A549 (cell line): Measurements from ENCODE around the gene SCUBE3. TPM values are rescaled to one million over a fixed set of nuclear protein-coding genes. Genes with fewer than 3 reads are reported as not detected.

ENCODE experiments used
- ATAC-seq, 2 experiments: fragments of 200-7000 bp in 1 of 2; fragments of >200 bp in 1 of 2; cut with Nextera tagmentation in 1 of 2; cut with Tn5 transposase in 1 of 2; 3 replicates each; pipeline versions ENCODE4 v1.8.0 to v1.9.1; 2018 to 2020; ENCODE audit warnings: mild to moderate bottlenecking in 1 of 2, moderate library complexity in 1 of 2
- CTCF ChIA-PET: fragments of 300-600 bp; sonication (Branson Sonifier 250); formaldehyde crosslinking; extraction: SDS; loops from one replicate; lab custom pipeline; 2021; ENCODE audit warnings: antibody characterized with exemption, inconsistent platforms; lab: Yijun Ruan, JAX
- POLR2A ChIA-PET: fragments of 350-600 bp; formaldehyde crosslinking; extraction: SDS; loops from one replicate; lab custom pipeline; 2021; ENCODE audit warnings: antibody characterized with exemption, inconsistent platforms; lab: Yijun Ruan, JAX
- DNase-seq, 2 experiments: peaks; one replicate each; pipeline versions ENCODE4 v3.0.0 to v3.0.0-alpha.2; 2011 to 2016; ENCODE audit warnings: low read depth in 1 of 2, low spot score in 1 of 2
- FAIRE-seq: peaks from 2 replicates; lab custom pipeline; 2011; peaks lifted over from hg19 to GRCh38; lab: Jason Lieb, UNC
- H3K27ac ChIP-seq, 2 experiments: fragments of >200 bp; sonication (Bioruptor Twin); formaldehyde crosslinking; 3 replicates each; pipeline ENCODE4 v1.5.1; 2016 to 2017
- H3K4me1 ChIP-seq: fragments of >200 bp; sonication (Bioruptor Twin); formaldehyde crosslinking; 3 replicates; pipeline ENCODE4 v1.6.1; 2016
- H3K4me2 ChIP-seq: fragments of >200 bp; sonication (Bioruptor Twin); formaldehyde crosslinking; 3 replicates; pipeline ENCODE4 v1.6.1; 2016
- H3K4me3 ChIP-seq: fragments of >200 bp; sonication (Bioruptor Twin); formaldehyde crosslinking; 3 replicates; pipeline ENCODE4 v1.5.1; 2016
- H3K9me3 ChIP-seq: fragments of >200 bp; sonication (Bioruptor Twin); formaldehyde crosslinking; 3 replicates; pipeline ENCODE4 v1.6.1; 2016
- BHLHE40 ChIP-seq: IDR thresholded peaks from 2 replicates; pipeline ENCODE4 v1.6.1; 2012; ENCODE audit warnings: low read depth, low read length, inconsistent platforms
- CBX8 ChIP-seq: fragments of 200-600 bp; sonication (generic); IDR thresholded peaks from 2 replicates; pipeline ENCODE4 v1.6.1; 2016
- CEBPB ChIP-seq, 2 experiments: fragments of >200 bp in 1 of 2; sonication (Bioruptor Twin) in 1 of 2; formaldehyde crosslinking in 1 of 2; IDR thresholded peaks; 2 replicates each; pipeline ENCODE4 v1.6.1; 2012 to 2016
- CHD2 ChIP-seq: fragments of 150-350 bp; IDR thresholded peaks from 2 replicates; pipeline ENCODE4 v1.6.1; 2014; ENCODE audit warnings: low read length; ENCODE audit not compliant: partially characterized antibody
- EP300 ChIP-seq, 2 experiments: fragments of >200 bp; sonication (Bioruptor Twin); formaldehyde crosslinking; IDR thresholded peaks; 2 replicates in 1 of 2; 3 replicates in 1 of 2; pipeline ENCODE4 v1.6.1; 2016 to 2017
- FOSB ChIP-seq: fragments of 250-450 bp; sonication (Bioruptor Pico); IDR thresholded peaks from 2 replicates; pipeline ENCODE4 v1.5.0; 2020; ENCODE audit warnings: mild to moderate bottlenecking, moderate library complexity
- FOSL2 ChIP-seq, 2 experiments: fragments of 450-650 bp in 1 of 2; fragments of >200 bp in 1 of 2; sonication (Bioruptor Twin) in 1 of 2; formaldehyde crosslinking; IDR thresholded peaks; 2 replicates each; pipeline versions ENCODE4 v1.5.0 to v1.6.1; 2016 to 2020; ENCODE audit warnings: mild to moderate bottlenecking in 1 of 2, moderate library complexity in 1 of 2
- GATA3 ChIP-seq: IDR thresholded peaks from 2 replicates; pipeline ENCODE4 v1.6.1; 2012; ENCODE audit warnings: borderline replicate concordance
- HOXB13 ChIP-seq: fragments of 250-450 bp; sonication (Bioruptor Pico); IDR thresholded peaks from 2 replicates; pipeline ENCODE4 v1.5.0; 2020; ENCODE audit warnings: low read depth, mild to moderate bottlenecking, moderate library complexity
- JUNB ChIP-seq: fragments of >200 bp; sonication (Bioruptor Twin); formaldehyde crosslinking; IDR thresholded peaks from 2 replicates; pipeline ENCODE4 v1.6.1; 2016
- KDM5A ChIP-seq: fragments of 200-600 bp; sonication (generic); IDR thresholded peaks from 2 replicates; pipeline ENCODE4 v1.6.1; 2016; ENCODE audit warnings: antibody characterized with exemption, mild to moderate bottlenecking
- MAZ ChIP-seq: fragments of 150-350 bp; IDR thresholded peaks from 2 replicates; pipeline ENCODE4 v1.6.1; 2014; ENCODE audit warnings: antibody characterized with exemption, low read depth, low read length, borderline replicate concordance
- MYC ChIP-seq: IDR thresholded peaks from 2 replicates; pipeline ENCODE4 v1.6.1; 2012; ENCODE audit warnings: mild to moderate bottlenecking, inconsistent platforms, low read length, improper control_type of control experiment, borderline replicate concordance
- NPAS2 ChIP-seq: fragments of 250-450 bp; sonication (Bioruptor Pico); IDR thresholded peaks from 2 replicates; pipeline ENCODE4 v1.8.0; 2022; ENCODE audit warnings: mild to moderate bottlenecking, moderate library complexity, borderline replicate concordance
- NR3C1 ChIP-seq: fragments of >200 bp; sonication (Bioruptor Twin); formaldehyde crosslinking; IDR thresholded peaks from 3 replicates; pipeline ENCODE4 v1.6.1; 2017
- PHF8 ChIP-seq: fragments of 200-600 bp; sonication (generic); IDR thresholded peaks from 2 replicates; pipeline ENCODE4 v1.6.1; 2016; ENCODE audit warnings: low read depth, mild to moderate bottlenecking, antibody characterized with exemption, moderate library complexity, borderline replicate concordance
- POLR2A ChIP-seq: IDR thresholded peaks from 2 replicates; pipeline ENCODE4 v1.6.1; 2012; ENCODE audit warnings: mild to moderate bottlenecking, low read length
- POLR2AphosphoS2 ChIP-seq: conservative IDR thresholded peaks from 2 replicates; pipeline ENCODE4 v1.6.1; 2012; ENCODE audit warnings: low read length, improper control_type of control experiment, inconsistent platforms
- RAD21 ChIP-seq, 2 experiments: fragments of >200 bp in 1 of 2; sonication (Bioruptor Twin) in 1 of 2; formaldehyde crosslinking in 1 of 2; IDR thresholded peaks in 1 of 2; conservative IDR thresholded peaks in 1 of 2; 2 replicates in 1 of 2; 3 replicates in 1 of 2; pipeline ENCODE4 v1.6.1; 2012 to 2018; ENCODE audit warnings: inconsistent platforms in 1 of 2
- RFX5 ChIP-seq: fragments of 450-650 bp; IDR thresholded peaks from 2 replicates; pipeline ENCODE4 v1.7.1; 2014; ENCODE audit warnings: antibody characterized with exemption, mild to moderate bottlenecking, moderate library complexity
- RNF2 ChIP-seq: fragments of 200-600 bp; sonication (generic); IDR thresholded peaks from 2 replicates; pipeline ENCODE4 v1.6.1; 2016; ENCODE audit warnings: low read depth, mild to moderate bottlenecking, antibody characterized with exemption, moderate library complexity, borderline replicate concordance
- SREBF2 ChIP-seq: fragments of 450-650 bp; IDR thresholded peaks from 2 replicates; pipeline ENCODE4 v1.6.1; 2014; ENCODE audit warnings: mild to moderate bottlenecking, moderate library complexity
- TFCP2L1 ChIP-seq: fragments of 250-450 bp; sonication (Bioruptor Pico); IDR thresholded peaks from 2 replicates; pipeline ENCODE4 v1.5.0; 2021; ENCODE audit warnings: mild to moderate bottlenecking
- TP53 ChIP-seq: fragments of 250-450 bp; sonication (Bioruptor Pico); IDR thresholded peaks from 2 replicates; pipeline ENCODE4 v1.5.0; 2021; ENCODE audit warnings: mild to moderate bottlenecking, moderate library complexity
- ZFP36 ChIP-seq: fragments of 450-650 bp; IDR thresholded peaks from 2 replicates; pipeline ENCODE4 v1.6.1; 2014; ENCODE audit warnings: borderline replicate concordance; ENCODE audit not compliant: partially characterized antibody
- ZSCAN20 ChIP-seq: fragments of 250-450 bp; sonication (Bioruptor Pico); IDR thresholded peaks from 2 replicates; pipeline ENCODE4 v1.8.0; 2022; ENCODE audit warnings: mild to moderate bottlenecking, moderate library complexity
- WGBS: methylation state at CpG from one replicate; pipeline ENCODE4 v1.1.6; 2017; ENCODE audit errors: missing lambda C conversion rate; 5-methylcytosine and 5-hydroxymethylcytosine counted together
- polyA plus RNA-seq, 4 experiments: library from polyadenylated mRNA; depleted of rRNA in 3 of 4; stranded (reverse); fragments of >200 nt; fragmentation: RNase III in 1 of 4; extraction: RNeasy Plus Mini Kit Qiagen cat#74134 plus additional on column Dnase treatment in 1 of 4; gene quantifications; 2 replicates in 3 of 4; 3 replicates in 1 of 4; pipeline ENCODE4 v1.2.3, GENCODE V29; 2011 to 2017
- TF ChIP-seq, protein P1 (sequence below): fragments of >200 bp; sonication (Bioruptor Twin); formaldehyde crosslinking; IDR thresholded peaks from 3 replicates; pipeline ENCODE4 v1.6.1; 2016
- TF ChIP-seq, protein P2 (sequence below): IDR thresholded peaks from 2 replicates; pipeline ENCODE4 v1.6.1; 2012
- TF ChIP-seq, protein P3 (sequence below): fragments of 250-450 bp; sonication (Bioruptor Pico); IDR thresholded peaks from 2 replicates; pipeline ENCODE4 v1.5.0; 2021; ENCODE audit warnings: mild to moderate bottlenecking, moderate library complexity, borderline replicate concordance
- TF ChIP-seq, protein P4 (sequence below): fragments of >200 bp; sonication (Bioruptor Twin); formaldehyde crosslinking; IDR thresholded peaks from 3 replicates; pipeline ENCODE4 v1.5.1; 2016
- TF ChIP-seq, protein P5 (sequence below): fragments of 250-450 bp; sonication (Bioruptor Pico); IDR thresholded peaks from 2 replicates; pipeline ENCODE4 v1.5.0; 2020; ENCODE audit warnings: low read depth, mild to moderate bottlenecking, moderate library complexity
- TF ChIP-seq, protein P6 (sequence below): fragments of 450-650 bp; IDR thresholded peaks from 2 replicates; pipeline ENCODE4 v1.6.1; 2014; ENCODE audit warnings: antibody characterized with exemption

Gene SCUBE3
- polyA plus RNA-seq, 2 of the 4 experiments (the other 2 are of a cell fraction) = 0.06 to 0.13 TPM

DNA sequence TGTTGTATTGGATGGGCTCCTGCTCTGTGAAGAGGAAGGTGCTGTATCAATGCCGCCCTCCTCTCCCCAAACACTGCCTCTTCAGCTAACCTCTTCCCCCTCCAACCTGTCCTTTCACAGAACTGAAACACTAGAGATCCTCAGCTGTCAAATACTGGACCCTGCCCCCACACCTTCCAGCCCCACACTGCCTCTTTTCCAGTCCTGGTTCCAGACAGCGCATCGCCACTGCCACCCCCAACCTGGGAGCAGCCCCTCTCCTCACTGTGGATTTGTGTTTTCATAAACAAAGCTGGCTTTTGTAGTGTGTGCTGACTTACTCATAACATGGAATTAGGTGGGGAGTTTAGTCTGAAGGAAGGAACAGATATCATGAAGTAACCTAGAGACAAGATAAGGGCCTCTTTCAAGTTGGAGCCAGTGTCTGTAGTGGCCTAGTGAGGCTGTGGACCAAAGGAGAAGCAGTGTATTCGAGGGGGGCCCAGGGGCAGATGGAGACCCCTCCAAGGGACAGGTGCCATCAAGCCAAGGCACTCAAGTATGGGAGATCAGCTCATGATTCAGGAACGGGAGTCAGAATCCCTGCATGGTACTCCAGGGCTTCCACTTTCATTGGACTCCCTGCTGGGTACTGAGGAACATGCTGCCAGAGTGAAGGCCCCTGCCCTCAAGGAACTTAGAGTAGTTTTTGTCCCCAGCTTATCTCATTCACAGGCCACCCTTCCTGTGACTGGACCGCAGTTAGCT lies 2.1 kb downstream of the SCUBE3 start:
- no peak overlapping the region for H3K4me3 ChIP-seq
- FAIRE-seq (no peak), DNase-seq (no peak)
- no peaks in the 10 kb centered on the region for H3K9me3 ChIP-seq
- ChIA-PET CTCF (interaction anchor here (1.1 to 2.6 kb wide), 3 partner anchors 11 to 76 kb away, joined by 3 to 12 read pairs (median 5); no protein-coding TSS in a partner anchor), POLR2A (no interaction called here)
- H3K4me2 ChIP-seq = no peak overlapping the region
- 89% methylated on average over 6 of the region's 6 CpGs for WGBS
- TF ChIP-seq NR3C1 (no peak), GATA3 (no peak), EP300 (IDR thresholded peaks at IDR 0.05) (no peak), POLR2AphosphoS2 (no peak), KDM5A (no peak), RAD21 (conservative IDR thresholded peaks at IDR 0.05 in 1 of 2, IDR thresholded peaks at IDR 0.05 in 1 of 2) (no peak), HOXB13 (CRISPR knock-in tag) (no peak), RNF2 (no peak), RFX5 (no peak), POLR2A (no peak), TP53 (CRISPR knock-in tag) (no peak), CBX8 (no peak), ZFP36 (no peak), TFCP2L1 (CRISPR knock-in tag) (no peak), NPAS2 (CRISPR knock-in tag) (no peak)
- TF ChIP-seq, protein P1, sequence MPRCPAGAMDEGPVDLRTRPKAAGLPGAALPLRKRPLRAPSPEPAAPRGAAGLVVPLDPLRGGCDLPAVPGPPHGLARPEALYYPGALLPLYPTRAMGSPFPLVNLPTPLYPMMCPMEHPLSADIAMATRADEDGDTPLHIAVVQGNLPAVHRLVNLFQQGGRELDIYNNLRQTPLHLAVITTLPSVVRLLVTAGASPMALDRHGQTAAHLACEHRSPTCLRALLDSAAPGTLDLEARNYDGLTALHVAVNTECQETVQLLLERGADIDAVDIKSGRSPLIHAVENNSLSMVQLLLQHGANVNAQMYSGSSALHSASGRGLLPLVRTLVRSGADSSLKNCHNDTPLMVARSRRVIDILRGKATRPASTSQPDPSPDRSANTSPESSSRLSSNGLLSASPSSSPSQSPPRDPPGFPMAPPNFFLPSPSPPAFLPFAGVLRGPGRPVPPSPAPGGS = no peak
- TF ChIP-seq, protein P2, sequence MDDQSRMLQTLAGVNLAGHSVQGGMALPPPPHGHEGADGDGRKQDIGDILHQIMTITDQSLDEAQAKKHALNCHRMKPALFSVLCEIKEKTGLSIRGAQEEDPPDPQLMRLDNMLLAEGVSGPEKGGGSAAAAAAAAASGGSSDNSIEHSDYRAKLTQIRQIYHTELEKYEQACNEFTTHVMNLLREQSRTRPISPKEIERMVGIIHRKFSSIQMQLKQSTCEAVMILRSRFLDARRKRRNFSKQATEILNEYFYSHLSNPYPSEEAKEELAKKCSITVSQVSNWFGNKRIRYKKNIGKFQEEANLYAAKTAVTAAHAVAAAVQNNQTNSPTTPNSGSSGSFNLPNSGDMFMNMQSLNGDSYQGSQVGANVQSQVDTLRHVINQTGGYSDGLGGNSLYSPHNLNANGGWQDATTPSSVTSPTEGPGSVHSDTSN = no peak
- TF ChIP-seq, protein P3, sequence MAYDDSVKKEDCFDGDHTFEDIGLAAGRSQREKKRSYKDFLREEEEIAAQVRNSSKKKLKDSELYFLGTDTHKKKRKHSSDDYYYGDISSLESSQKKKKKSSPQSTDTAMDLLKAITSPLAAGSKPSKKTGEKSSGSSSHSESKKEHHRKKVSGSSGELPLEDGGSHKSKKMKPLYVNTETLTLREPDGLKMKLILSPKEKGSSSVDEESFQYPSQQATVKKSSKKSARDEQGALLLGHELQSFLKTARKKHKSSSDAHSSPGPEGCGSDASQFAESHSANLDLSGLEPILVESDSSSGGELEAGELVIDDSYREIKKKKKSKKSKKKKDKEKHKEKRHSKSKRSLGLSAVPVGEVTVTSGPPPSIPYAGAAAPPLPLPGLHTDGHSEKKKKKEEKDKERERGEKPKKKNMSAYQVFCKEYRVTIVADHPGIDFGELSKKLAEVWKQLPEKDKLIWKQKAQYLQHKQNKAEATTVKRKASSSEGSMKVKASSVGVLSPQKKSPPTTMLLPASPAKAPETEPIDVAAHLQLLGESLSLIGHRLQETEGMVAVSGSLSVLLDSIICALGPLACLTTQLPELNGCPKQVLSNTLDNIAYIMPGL (CRISPR knock-in tag) = no peak
- TF ChIP-seq, protein P4, sequence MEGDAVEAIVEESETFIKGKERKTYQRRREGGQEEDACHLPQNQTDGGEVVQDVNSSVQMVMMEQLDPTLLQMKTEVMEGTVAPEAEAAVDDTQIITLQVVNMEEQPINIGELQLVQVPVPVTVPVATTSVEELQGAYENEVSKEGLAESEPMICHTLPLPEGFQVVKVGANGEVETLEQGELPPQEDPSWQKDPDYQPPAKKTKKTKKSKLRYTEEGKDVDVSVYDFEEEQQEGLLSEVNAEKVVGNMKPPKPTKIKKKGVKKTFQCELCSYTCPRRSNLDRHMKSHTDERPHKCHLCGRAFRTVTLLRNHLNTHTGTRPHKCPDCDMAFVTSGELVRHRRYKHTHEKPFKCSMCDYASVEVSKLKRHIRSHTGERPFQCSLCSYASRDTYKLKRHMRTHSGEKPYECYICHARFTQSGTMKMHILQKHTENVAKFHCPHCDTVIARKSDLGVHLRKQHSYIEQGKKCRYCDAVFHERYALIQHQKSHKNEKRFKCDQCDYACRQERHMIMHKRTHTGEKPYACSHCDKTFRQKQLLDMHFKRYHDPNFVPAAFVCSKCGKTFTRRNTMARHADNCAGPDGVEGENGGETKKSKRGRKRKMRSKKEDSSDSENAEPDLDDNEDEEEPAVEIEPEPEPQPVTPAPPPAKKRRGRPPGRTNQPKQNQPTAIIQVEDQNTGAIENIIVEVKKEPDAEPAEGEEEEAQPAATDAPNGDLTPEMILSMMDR = no peak
- TF ChIP-seq, all 56 proteins: peak for 0
- ATAC-seq = no peak
- Histone ChIP-seq H3K4me1 (no peaks in the 10 kb centered on the region), H3K27ac (no peak overlapping the region)

DNA sequence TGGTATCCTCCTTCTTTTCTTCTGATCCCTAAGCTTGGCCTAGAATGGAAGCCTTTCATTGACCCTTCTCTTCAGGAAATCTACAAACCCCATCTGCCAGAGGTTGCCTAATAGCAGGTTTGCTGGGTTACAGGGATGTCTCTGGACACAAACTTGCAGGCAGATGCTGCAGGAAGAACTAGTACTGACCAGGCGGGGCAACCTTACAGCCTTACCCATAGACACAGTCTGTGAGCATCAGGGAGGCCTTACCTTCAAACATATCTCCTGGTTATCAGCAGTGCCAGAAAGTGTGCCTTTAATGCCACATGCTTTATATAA lies 2.6 kb downstream of the SCUBE3 start:
- ATAC-seq (no peak), FAIRE-seq (no peak)
- WGBS = 100% methylated on average over 1 of the region's 1 CpG
- CTCF ChIA-PET = interaction anchor here (1.1 to 2.6 kb wide), 3 partner anchors 12 to 77 kb away, joined by 3 to 12 read pairs (median 5); no protein-coding TSS in a partner anchor
- POLR2A ChIA-PET = no interaction called here
- Histone ChIP-seq H3K9me3 (no peaks in the 10 kb centered on the region), H3K4me3 (no peak overlapping the region), H3K27ac (no peak overlapping the region), H3K4me2 (no peak overlapping the region)
- TF ChIP-seq MAZ = no peak
- TF ChIP-seq, protein P5, sequence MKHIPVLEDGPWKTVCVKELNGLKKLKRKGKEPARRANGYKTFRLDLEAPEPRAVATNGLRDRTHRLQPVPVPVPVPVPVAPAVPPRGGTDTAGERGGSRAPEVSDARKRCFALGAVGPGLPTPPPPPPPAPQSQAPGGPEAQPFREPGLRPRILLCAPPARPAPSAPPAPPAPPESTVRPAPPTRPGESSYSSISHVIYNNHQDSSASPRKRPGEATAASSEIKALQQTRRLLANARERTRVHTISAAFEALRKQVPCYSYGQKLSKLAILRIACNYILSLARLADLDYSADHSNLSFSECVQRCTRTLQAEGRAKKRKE = no peak
- no peak for TF ChIP-seq TFCP2L1 (CRISPR knock-in tag)
- no peak for TF ChIP-seq BHLHE40
- TF ChIP-seq JUNB = no peak
- TF ChIP-seq FOSB (CRISPR knock-in tag) = no peak
- no peak for TF ChIP-seq MYC
- no peak for TF ChIP-seq POLR2AphosphoS2
- TF ChIP-seq SREBF2 = no peak
- no peak for TF ChIP-seq CEBPB (IDR thresholded peaks at IDR 0.05)
- no peak for TF ChIP-seq PHF8
- TF ChIP-seq ZSCAN20 (CRISPR knock-in tag) = no peak
- TF ChIP-seq FOSL2 (IDR thresholded peaks at IDR 0.05) = no peak
- no peak for TF ChIP-seq FOSL2 (CRISPR knock-in tag; IDR thresholded peaks at IDR 0.05)
- TF ChIP-seq, protein P6, sequence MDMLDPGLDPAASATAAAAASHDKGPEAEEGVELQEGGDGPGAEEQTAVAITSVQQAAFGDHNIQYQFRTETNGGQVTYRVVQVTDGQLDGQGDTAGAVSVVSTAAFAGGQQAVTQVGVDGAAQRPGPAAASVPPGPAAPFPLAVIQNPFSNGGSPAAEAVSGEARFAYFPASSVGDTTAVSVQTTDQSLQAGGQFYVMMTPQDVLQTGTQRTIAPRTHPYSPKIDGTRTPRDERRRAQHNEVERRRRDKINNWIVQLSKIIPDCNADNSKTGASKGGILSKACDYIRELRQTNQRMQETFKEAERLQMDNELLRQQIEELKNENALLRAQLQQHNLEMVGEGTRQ = no peak
- TF ChIP-seq RAD21 (conservative IDR thresholded peaks at IDR 0.05 in 1 of 2, IDR thresholded peaks at IDR 0.05 in 1 of 2) = no peak
- TF ChIP-seq CHD2 = no peak
- TF ChIP-seq, all 56 proteins: peak for 0
- no peaks in the 10 kb centered on the region for H3K4me1 ChIP-seq
- no peak for DNase-seq
